Measurements from ENCODE around the gene EXOG. TPM values are rescaled to one million over a fixed set of nuclear protein-coding genes. Genes with fewer than 3 reads are reported as not detected.

Gene EXOG
- total RNA-seq, 6 experiments from 2014 or later, result 13.9 to 18.8 (median 15.4) TPM

GRCh38 chr3:38475716-38476115 is 20.4 kb upstream of the EXOG start:
- H3K9me3 Mint-ChIP-seq, result no peaks in the 10 kb centered on the region
- H3K4me3 Mint-ChIP-seq, result no peak overlapping the region
- no peak for DNase-seq
- peaks cover 2% of the 10 kb centered on the region; the same call in 1 of the 2 replicates for H3K27me3 Mint-ChIP-seq (ENCODE audit: insufficient read depth)
- TF ChIP-seq CTCF (IDR thresholded peaks at IDR 0.05), result no peak
- no peaks in the 10 kb centered on the region for H3K4me1 Mint-ChIP-seq (ENCODE audit: low read depth)
- no peak overlapping the region for H3K27ac Mint-ChIP-seq
- H3K36me3 Mint-ChIP-seq (ENCODE audit: low read depth), result no peaks in the 10 kb centered on the region

- no peak overlapping the region for H3K4me3 Mint-ChIP-seq
- no peak for DNase-seq
- H3K9me3 Mint-ChIP-seq, result no peaks in the 10 kb centered on the region
- no peaks in the 10 kb centered on the region for H3K4me1 Mint-ChIP-seq (ENCODE audit: low read depth)
- TF ChIP-seq CTCF (IDR thresholded peaks at IDR 0.05), result no peak
- H3K36me3 Mint-ChIP-seq (ENCODE audit: low read depth), result no peaks in the 10 kb centered on the region
- H3K27me3 Mint-ChIP-seq (ENCODE audit: insufficient read depth), result peaks cover 2% of the 10 kb centered on the region; the same call in 1 of the 2 replicates
- H3K27ac Mint-ChIP-seq, result no peak overlapping the region
Observed at GRCh38 chr3:38476157-38476756, 19.9 kb upstream of the EXOG start.

DNA sequence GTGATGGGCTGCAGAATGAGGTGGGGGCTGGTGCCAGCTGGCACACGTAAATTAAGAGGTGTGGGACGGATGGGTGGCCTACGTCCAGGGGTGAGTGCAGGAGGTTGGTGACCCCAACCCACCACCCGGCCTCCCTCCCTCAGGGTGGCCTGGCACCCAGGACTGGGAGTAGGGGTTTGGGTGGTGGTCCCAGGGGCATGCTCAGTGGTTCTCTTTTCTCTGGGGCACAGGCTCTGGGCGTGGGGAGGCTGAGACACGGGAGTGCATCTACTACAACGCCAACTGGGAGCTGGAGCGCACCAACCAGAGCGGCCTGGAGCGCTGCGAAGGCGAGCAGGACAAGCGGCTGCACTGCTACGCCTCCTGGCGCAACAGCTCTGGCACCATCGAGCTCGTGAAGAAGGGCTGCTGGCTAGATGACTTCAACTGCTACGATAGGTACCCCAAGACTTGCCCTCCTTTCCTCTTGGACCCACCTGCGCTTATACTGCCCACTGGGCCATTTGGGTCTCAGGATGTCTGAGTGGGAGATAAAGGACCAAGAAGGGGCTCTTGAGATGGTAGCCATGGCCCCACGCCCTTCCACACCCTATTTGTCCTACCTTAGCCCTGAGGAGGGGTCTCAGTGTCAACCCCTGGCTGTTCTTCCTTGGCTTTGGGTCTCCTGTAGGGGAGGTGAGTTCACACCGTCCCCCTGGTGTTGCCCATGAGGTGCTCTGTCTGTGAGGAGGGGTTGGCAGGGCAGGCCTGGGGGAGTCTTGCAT is 18.9 kb upstream of the EXOG start:
- Mint-ChIP-seq H3K4me3 (no peak overlapping the region), H3K27me3 (ENCODE audit: insufficient read depth) (no peaks in the 10 kb centered on the region), H3K4me1 (ENCODE audit: low read depth) (no peaks in the 10 kb centered on the region), H3K27ac (no peak overlapping the region), H3K9me3 (no peaks in the 10 kb centered on the region), H3K36me3 (ENCODE audit: low read depth) (no peaks in the 10 kb centered on the region)
- DNase-seq, result no peak
- TF ChIP-seq CTCF (IDR thresholded peaks at IDR 0.05), result no peak

DNA sequence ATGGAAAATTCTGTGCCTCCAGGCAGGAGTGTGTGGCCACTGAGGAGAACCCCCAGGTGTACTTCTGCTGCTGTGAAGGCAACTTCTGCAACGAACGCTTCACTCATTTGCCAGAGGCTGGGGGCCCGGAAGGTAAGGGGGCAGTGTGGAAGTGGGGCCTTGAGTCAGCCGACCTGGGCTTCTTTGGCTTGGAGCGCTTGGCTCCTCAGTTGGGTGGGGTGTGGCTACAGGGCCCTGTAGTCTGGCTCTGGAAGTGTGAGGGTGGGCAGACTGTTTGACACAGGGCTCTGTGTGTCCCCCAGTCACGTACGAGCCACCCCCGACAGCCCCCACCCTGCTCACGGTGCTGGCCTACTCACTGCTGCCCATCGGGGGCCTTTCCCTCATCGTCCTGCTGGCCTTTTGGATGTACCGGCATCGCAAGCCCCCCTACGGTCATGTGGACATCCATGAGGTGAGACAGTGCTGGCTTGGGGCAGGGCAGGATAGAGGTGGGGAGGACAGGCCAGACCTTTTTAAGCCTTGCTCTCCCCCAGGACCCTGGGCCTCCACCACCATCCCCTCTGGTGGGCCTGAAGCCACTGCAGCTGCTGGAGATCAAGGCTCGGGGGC is 18.2 kb upstream of the EXOG start:
- Mint-ChIP-seq H3K4me3 (no peak overlapping the region), H3K27me3 (ENCODE audit: insufficient read depth) (no peaks in the 10 kb centered on the region), H3K9me3 (no peaks in the 10 kb centered on the region), H3K4me1 (ENCODE audit: low read depth) (no peaks in the 10 kb centered on the region), H3K36me3 (ENCODE audit: low read depth) (no peaks in the 10 kb centered on the region), H3K27ac (no peak overlapping the region)
- no peak for TF ChIP-seq CTCF (IDR thresholded peaks at IDR 0.05)
- DNase-seq, result no peak

DNA sequence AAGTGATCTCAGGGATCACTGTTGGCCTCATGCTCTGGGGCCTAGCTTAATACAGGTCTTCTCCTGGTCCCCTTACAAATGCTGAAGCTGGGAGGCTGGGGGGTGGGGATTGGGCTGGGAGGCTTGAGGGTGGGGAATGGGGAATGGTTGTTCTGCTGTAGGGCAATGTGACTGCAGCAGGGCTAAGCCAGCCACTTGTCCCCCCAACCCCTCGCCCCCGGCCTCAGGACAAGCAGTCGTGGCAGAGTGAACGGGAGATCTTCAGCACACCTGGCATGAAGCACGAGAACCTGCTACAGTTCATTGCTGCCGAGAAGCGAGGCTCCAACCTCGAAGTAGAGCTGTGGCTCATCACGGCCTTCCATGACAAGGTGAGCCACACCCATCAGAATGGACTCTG is 17.2 kb upstream of the EXOG start:
- DNase-seq, result no peak
- Mint-ChIP-seq H3K9me3 (no peaks in the 10 kb centered on the region), H3K4me3 (no peak overlapping the region), H3K27ac (no peak overlapping the region), H3K4me1 (ENCODE audit: low read depth) (no peaks in the 10 kb centered on the region), H3K36me3 (ENCODE audit: low read depth) (no peaks in the 10 kb centered on the region), H3K27me3 (ENCODE audit: insufficient read depth) (peaks cover 2% of the 10 kb centered on the region; the same call in 1 of the 2 replicates)
- TF ChIP-seq CTCF (IDR thresholded peaks at IDR 0.05), result no peak
